Lung (tissue), 12 donors: ENCODE results near the gene RNF215. TPM values are rescaled to one million over a fixed set of nuclear protein-coding genes. Genes with fewer than 3 reads are reported as not detected.
"Not testable (repeated sequence)": the region's sequence is repeated elsewhere in the genome, so short reads cannot be mapped to it uniquely, and the experiment has no call there.

Experiments used
- ATAC-seq: fragments of 200-7000 bp; cut with Tn5 transposase; one replicate; pipeline ENCODE4 v1.9.1; 2020; ENCODE audit warnings: moderate number of reproducible peaks; ENCODE audit not compliant: insufficient read depth, low FRiP score
- DNase-seq, 3 donors: peaks; one replicate each; pipeline ENCODE4 v3.0.0-alpha.2; 2013 to 2017
- H3K27ac ChIP-seq, 2 donors: one replicate each; pipeline ENCODE4 v1.5.1; 2013; ENCODE audit warnings: mild to moderate bottlenecking in 2 of 2, moderate library complexity in 2 of 2, control low read depth in 1 of 2, inconsistent platforms in 1 of 2, low read depth in 1 of 2, low read length in 1 of 2
- H3K27me3 ChIP-seq, 3 donors: one replicate each; pipeline ENCODE4 v1.5.1; 2013; ENCODE audit warnings: low read length in 2 of 3; ENCODE audit not compliant: control insufficient read depth in 3 of 3, insufficient read depth in 3 of 3
- H3K36me3 ChIP-seq, 4 donors: one replicate each; pipeline ENCODE4 v1.5.1; 2013; ENCODE audit warnings: low read length in 4 of 4, mild to moderate bottlenecking in 1 of 4, moderate library complexity in 1 of 4; ENCODE audit not compliant: control insufficient read depth in 4 of 4, insufficient read depth in 4 of 4
- H3K4me1 ChIP-seq, 5 donors: one replicate each; pipeline ENCODE4 v1.5.1; 2013; ENCODE audit warnings: low read length in 5 of 5, mild to moderate bottlenecking in 2 of 5, moderate library complexity in 1 of 5; ENCODE audit not compliant: control insufficient read depth in 5 of 5, insufficient read depth in 5 of 5
- H3K4me3 ChIP-seq: one replicate; pipeline ENCODE4 v1.5.1; 2013; ENCODE audit warnings: mild to moderate bottlenecking, control low read depth, moderate library complexity
- H3K9ac ChIP-seq, 2 donors: one replicate each; pipeline ENCODE4 v1.5.1; 2013; ENCODE audit warnings: low read length in 2 of 2, control low read depth in 1 of 2; ENCODE audit not compliant: insufficient read depth in 1 of 2
- H3K9me3 ChIP-seq, 4 donors: one replicate each; pipeline ENCODE4 v1.5.1; 2013; ENCODE audit warnings: low read length in 3 of 4, mild to moderate bottlenecking in 1 of 4, moderate library complexity in 1 of 4; ENCODE audit not compliant: control insufficient read depth in 4 of 4, insufficient read depth in 3 of 4
- WGBS, 2 donors: extraction: QIAGEN DNeasy Blood & Tissue Kit; methylation state at CpG; one replicate each; pipeline ENCODE4 v1.1.7; 2013; 5-methylcytosine and 5-hydroxymethylcytosine counted together
- polyA plus RNA-seq, 2 donors: library from polyadenylated mRNA; stranded (reverse); fragments of 200-250 nt; gene quantifications; one replicate each; pipeline ENCODE4 v1.2.1, GENCODE V29; 2013
- total RNA-seq, 2 donors: library from RNA; depleted of rRNA in 1 of 2; stranded (reverse); fragments of >200 nt in 1 of 2; gene quantifications; one replicate each; pipeline ENCODE4 v1.2.1, GENCODE V29; 2014 to 2021
- TF ChIP-seq, protein P1 (sequence below): IDR thresholded peaks from 2 replicates; pipeline ENCODE4 v1.5.1; 2012; ENCODE audit warnings: mild to moderate bottlenecking; ENCODE audit errors: control extremely low read depth, extremely low read depth
- donor health status: control.
- donor health status: control.
- donor health status: Bipolar disorder and iron deficiency.
- donor health status: healthy.
- donor health status: DM: yes; HTN: yes; CAD: no.

RNF215 gene
- total and polyA plus RNA-seq, 4 donors, result 8.5 to 19.7 (median 9.6) TPM

DNA sequence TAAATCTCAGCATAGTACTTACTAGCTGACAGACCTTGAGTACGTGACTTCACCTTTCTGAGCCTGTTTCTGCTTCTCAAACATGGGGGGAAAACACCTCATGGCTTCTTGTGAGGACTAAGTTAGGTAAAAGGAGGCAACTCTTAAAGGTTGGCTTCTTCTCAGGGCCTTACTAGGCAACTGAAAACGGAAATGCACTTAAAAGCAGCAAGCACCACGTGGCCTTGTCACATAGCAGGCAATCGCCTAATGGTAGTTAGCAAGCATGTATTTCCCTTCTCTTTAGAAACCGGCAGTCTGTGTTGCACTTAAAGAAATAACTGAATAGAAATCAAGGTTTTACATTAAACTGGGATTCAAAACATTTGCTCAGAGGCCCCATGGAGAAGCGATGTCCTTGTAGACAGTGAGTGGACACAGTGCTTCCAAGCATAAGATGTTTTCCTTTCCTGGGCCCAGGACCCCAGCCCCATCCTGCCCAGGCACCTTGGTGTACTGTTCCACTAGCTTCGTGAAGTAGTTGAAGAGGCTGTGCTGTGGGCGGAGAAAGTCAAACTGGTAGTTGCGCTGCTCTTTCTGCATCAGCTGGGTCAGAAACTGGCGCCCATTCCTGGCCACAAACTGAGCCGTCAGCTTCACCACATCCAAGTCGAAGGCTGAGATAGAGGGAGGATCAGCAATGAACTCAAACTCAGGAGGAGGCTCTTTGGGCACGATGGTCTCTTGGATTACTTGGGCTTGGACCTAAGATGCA, 42.6 kb downstream of the RNF215 start:
- Histone ChIP-seq H3K9me3 (no peaks in the 10 kb centered on the region), H3K27ac (no peak overlapping the region), H3K9ac (no peak overlapping the region), H3K4me1 (peaks cover 0 to 23% (median 0%) of the 10 kb centered on the region in 5 donors), H3K4me3 (no peak overlapping the region), H3K27me3 (no peaks in the 10 kb centered on the region), H3K36me3 (peaks cover 57 to 76% (median 68%) of the 10 kb centered on the region in 4 donors)
- TF ChIP-seq, protein P1, sequence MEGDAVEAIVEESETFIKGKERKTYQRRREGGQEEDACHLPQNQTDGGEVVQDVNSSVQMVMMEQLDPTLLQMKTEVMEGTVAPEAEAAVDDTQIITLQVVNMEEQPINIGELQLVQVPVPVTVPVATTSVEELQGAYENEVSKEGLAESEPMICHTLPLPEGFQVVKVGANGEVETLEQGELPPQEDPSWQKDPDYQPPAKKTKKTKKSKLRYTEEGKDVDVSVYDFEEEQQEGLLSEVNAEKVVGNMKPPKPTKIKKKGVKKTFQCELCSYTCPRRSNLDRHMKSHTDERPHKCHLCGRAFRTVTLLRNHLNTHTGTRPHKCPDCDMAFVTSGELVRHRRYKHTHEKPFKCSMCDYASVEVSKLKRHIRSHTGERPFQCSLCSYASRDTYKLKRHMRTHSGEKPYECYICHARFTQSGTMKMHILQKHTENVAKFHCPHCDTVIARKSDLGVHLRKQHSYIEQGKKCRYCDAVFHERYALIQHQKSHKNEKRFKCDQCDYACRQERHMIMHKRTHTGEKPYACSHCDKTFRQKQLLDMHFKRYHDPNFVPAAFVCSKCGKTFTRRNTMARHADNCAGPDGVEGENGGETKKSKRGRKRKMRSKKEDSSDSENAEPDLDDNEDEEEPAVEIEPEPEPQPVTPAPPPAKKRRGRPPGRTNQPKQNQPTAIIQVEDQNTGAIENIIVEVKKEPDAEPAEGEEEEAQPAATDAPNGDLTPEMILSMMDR, result no peak
- DNase-seq (no peak), ATAC-seq (no peak)
- WGBS, 2 donors, result 93 to 97% methylated on average over 13 of the region's 13 CpGs

DNA sequence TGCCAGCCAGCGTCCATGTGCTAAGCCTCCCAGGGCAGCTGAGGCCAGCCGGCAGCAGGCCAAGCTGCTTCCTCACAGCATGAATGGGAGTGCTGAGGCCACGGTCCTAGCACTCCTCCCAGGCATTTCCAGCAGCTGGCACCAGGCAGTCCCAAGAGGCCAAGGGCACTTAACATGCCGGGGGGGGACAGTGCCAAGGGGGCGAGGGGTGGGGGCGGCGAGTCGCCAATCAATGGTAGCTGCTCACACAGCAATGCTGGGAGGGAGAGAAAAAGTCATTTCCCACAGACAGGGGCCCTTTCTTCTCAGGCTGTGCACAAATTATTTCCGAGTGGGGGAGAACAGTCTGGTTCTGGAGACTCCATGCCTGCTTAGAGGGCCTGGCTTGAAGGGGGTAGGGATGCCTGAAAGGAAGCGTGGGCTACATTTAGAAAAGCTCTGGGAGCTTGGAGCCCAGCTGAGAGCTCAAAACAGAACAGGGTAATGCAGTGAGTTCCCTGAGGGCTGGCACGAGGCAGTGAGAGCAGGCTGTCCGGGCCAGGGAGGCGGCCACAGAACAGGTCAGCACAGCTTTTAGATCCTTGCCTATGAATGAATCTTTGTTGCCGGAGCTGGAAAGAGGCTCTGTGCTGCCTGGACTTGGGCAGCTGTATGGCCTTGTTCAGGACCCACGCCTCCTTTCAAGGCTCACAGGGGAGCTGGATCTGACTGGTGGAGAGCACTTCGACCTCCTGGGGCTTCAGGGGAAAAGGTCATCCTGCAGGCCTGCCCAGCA, 46.1 kb downstream of the RNF215 start:
- no peak for ATAC-seq
- H3K9ac ChIP-seq, result no peak overlapping the region
- TF ChIP-seq, protein P1, result no peak

DNA sequence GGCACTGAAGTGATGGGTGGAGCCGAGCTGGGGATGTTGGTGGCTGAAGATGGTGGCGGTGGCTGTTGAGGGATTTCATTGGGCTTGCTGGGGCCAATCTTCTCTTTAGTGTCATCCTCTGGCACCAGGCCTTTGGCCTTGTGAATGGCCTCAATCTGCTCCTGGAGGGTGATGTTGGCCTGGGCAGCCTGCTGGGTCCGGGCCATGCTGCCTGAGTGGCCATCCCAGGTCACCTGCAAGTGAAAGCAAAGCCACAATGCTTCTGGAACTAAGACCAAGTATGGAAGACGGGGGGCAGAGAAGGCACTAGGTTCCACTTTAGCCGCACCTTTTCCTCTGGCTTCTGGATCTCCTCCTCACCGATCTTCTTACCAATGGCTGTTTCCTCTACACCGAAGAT, 48.4 kb downstream of the RNF215 start:
- peaks cover 0 to 2% (median 0%) of the 10 kb centered on the region in 4 donors for H3K9me3 ChIP-seq
- H3K4me3 ChIP-seq, result no peak overlapping the region
- H3K27ac ChIP-seq, result no peak overlapping the region
- peaks cover 66 to 92% (median 85%) of the 10 kb centered on the region in 4 donors for H3K36me3 ChIP-seq
- 94 to 98% methylated on average over 6 to 7 of the region's 7 CpGs for WGBS, 2 donors
- TF ChIP-seq, protein P1, result no peak
- ATAC-seq, result no peak
- H3K9ac ChIP-seq, result no peak overlapping the region
- H3K27me3 ChIP-seq, result no peaks in the 10 kb centered on the region
- no peaks in the 10 kb centered on the region for H3K4me1 ChIP-seq
- DNase-seq, result no peak

More for the DNA sequence above, 46.1 kb downstream of the RNF215 start:
- H3K27me3 ChIP-seq, result no peaks in the 10 kb centered on the region
- H3K27ac ChIP-seq, result peak overlapping the region in 1 of 2 donors; percentile 18
- DNase-seq, result no peak
- H3K36me3 ChIP-seq, result peaks cover 73 to 92% (median 90%) of the 10 kb centered on the region in 4 donors
- no peak overlapping the region for H3K4me3 ChIP-seq
- H3K9me3 ChIP-seq, result no peaks in the 10 kb centered on the region
- WGBS, 2 donors, result 88 to 89% methylated on average over 16 of the region's 16 CpGs
- H3K4me1 ChIP-seq, result no peaks in the 10 kb centered on the region

DNA sequence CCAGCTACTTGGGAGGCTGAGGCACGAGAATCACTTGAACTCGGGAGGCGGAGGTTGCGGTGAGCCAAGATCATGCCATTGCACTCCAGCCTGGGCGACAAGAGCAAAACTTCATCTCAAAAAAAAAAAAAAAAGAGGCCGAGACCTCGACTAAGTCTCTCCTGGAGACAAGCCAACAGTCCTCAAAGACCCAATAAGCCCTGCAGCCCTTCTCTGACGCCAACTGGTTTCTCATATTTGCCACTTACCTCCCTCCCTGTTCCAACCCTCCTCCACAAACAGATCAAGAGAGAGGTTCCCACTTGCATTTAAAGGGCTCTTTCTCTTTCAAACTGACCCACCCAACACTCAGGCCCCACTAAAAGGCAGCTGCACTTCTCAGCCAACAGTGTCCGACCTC, 48.9 kb downstream of the RNF215 start:
- not testable (repeated sequence) for H3K9me3 ChIP-seq, H3K9ac ChIP-seq
- H3K36me3 ChIP-seq, result peaks cover 66 to 94% (median 83%) of the 10 kb centered on the region in 4 donors

More for the DNA sequence above, 48.9 kb downstream of the RNF215 start:
- not testable (repeated sequence) for H3K4me1 ChIP-seq, H3K27me3 ChIP-seq, DNase-seq, ATAC-seq, H3K4me3 ChIP-seq, H3K27ac ChIP-seq
- WGBS, 2 donors, result 77 to 90% methylated on average over 9 of the region's 9 CpGs
